ENCODE data around the gene SRSF10. TPM values are rescaled to one million over a fixed set of nuclear protein-coding genes. Genes with fewer than 3 reads are reported as not detected.

The SRSF10 gene
- total and polyA plus RNA-seq, 9 of the 15 experiments (the other 6 are each of a cell fraction or from before 2014, with no cell fraction given): 154 to 264 (median 205) TPM

GRCh38 chr1:23953020-23953419 is 27.1 kb downstream of the SRSF10 start:
- ChIA-PET POLR2A (interaction anchor here (1.9 kb wide), 1 partner anchor 8 kb away, joined by 4 read pairs; no protein-coding TSS in a partner anchor), CTCF (ENCODE audit: low intra/inter-chr PET ratio) (no interaction called here)
- FAIRE-seq (no peak), DNase-seq (ENCODE audit: extremely low read depth in 1 of 4, low spot score in 3 of 4) (no peak), ATAC-seq (no peak)
- H3K9me3 ChIP-seq (replicated peaks; ENCODE audit: control insufficient read depth, insufficient read depth, low read depth, low read length): no peaks in the 10 kb centered on the region
- H4K20me1 ChIP-seq (replicated peaks; ENCODE audit: control insufficient read depth, insufficient read depth, low read length): no peaks in the 10 kb centered on the region
- WGBS (ENCODE audit: insufficient coverage, low coverage, missing lambda C conversion rate): 27% methylated on average over 3 of the region's 3 CpGs
- no peaks in the 10 kb centered on the region for H3K27me3 ChIP-seq (ENCODE audit: control insufficient read depth in 2 of 2, insufficient read depth in 2 of 2, low read length in 2 of 2)
- H3K9ac ChIP-seq (ENCODE audit: insufficient read depth in 1 of 2, low read depth in 2 of 2, low read length in 2 of 2): no peak overlapping the region
- no peaks in the 10 kb centered on the region for H3K36me3 ChIP-seq (ENCODE audit: control insufficient read depth, insufficient read depth, low read length)
- H2AFZ ChIP-seq (ENCODE audit: low read depth, low read length): no peak overlapping the region
- H3K9me1 ChIP-seq (ENCODE audit: control insufficient read depth, insufficient read depth, low read length): no peaks in the 10 kb centered on the region
- H3K4me3 ChIP-seq: no peak overlapping the region
- no TSS peak for BruUV-seq (replicated peaks)
- H3K4me1 ChIP-seq (replicated peaks in 1 of 2; ENCODE audit: control insufficient read depth in 2 of 2, insufficient read depth in 2 of 2, low read length in 2 of 2): peaks cover 9 to 12% of the 10 kb centered on the region in 2 experiments; a peak in 3 of 5 replicates
- no peak overlapping the region for H3K4me2 ChIP-seq (ENCODE audit: insufficient read depth, low read length)
- H3K27ac ChIP-seq (ENCODE audit: extremely low read depth, low read depth, low read length): no peak overlapping the region
- in situ Hi-C loops (cut with MboI): no loop called here
- TF ChIP-seq KLF10 (CRISPR knock-in tag; IDR thresholded peaks at IDR 0.05) (no peak), ZNF282 (CRISPR knock-in tag; IDR thresholded peaks at IDR 0.05) (no peak), PBX2 (CRISPR knock-in tag; IDR thresholded peaks at IDR 0.05; ENCODE audit: low read depth) (no peak), PBX2 (tag; conservative IDR thresholded peaks at IDR 0.05; ENCODE audit: low read depth) (no peak), KAT8 (IDR thresholded peaks at IDR 0.05; ENCODE audit: low read depth) (no peak), TOE1 (IDR thresholded peaks at IDR 0.05; ENCODE audit: borderline replicate concordance) (no peak), TOE1 (CRISPR knock-in tag; IDR thresholded peaks at IDR 0.05; ENCODE audit: borderline replicate concordance, low read depth) (no peak), ELF1 (tag; IDR thresholded peaks at IDR 0.05) (no peak), ESRRB (CRISPR knock-in tag; IDR thresholded peaks at IDR 0.05; ENCODE audit: borderline replicate concordance) (no peak)
- TF ChIP-seq, protein P1, sequence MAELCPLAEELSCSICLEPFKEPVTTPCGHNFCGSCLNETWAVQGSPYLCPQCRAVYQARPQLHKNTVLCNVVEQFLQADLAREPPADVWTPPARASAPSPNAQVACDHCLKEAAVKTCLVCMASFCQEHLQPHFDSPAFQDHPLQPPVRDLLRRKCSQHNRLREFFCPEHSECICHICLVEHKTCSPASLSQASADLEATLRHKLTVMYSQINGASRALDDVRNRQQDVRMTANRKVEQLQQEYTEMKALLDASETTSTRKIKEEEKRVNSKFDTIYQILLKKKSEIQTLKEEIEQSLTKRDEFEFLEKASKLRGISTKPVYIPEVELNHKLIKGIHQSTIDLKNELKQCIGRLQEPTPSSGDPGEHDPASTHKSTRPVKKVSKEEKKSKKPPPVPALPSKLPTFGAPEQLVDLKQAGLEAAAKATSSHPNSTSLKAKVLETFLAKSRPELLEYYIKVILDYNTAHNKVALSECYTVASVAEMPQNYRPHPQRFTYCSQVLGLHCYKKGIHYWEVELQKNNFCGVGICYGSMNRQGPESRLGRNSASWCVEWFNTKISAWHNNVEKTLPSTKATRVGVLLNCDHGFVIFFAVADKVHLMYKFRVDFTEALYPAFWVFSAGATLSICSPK (IDR thresholded peaks at IDR 0.05; ENCODE audit: borderline replicate concordance): no peak
- no peaks in the 10 kb centered on the region for H3K79me2 ChIP-seq (ENCODE audit: control insufficient read depth, insufficient read depth, low read length)
- intact Hi-C loops (cut with micrococcal nuclease): no loop called here

All from K562 (cell line).